Duodenal mucosa (tissue), 2 donors: Measurements from ENCODE around the gene MT1M.

Source experiments
- H3K27ac ChIP-seq: one replicate; pipeline ENCODE4 v1.7.0; 2013; ENCODE audit warnings: low read depth, low read length
- H3K27me3 ChIP-seq, 2 donors: one replicate each; pipeline ENCODE4 v1.7.0; 2013; ENCODE audit warnings: low read length in 2 of 2, control low read depth in 1 of 2; ENCODE audit not compliant: insufficient read depth in 2 of 2, control insufficient read depth in 1 of 2
- H3K36me3 ChIP-seq, 2 donors: one replicate each; pipeline ENCODE4 v1.7.0; 2013; ENCODE audit warnings: low read length in 2 of 2, control low read depth in 1 of 2; ENCODE audit not compliant: insufficient read depth in 2 of 2, control insufficient read depth in 1 of 2
- H3K4me1 ChIP-seq, 2 donors: one replicate each; pipeline ENCODE4 v1.7.0; 2013; ENCODE audit warnings: low read length in 2 of 2, control low read depth in 1 of 2; ENCODE audit not compliant: insufficient read depth in 2 of 2, control insufficient read depth in 1 of 2
- H3K4me3 ChIP-seq, 2 donors: one replicate each; pipeline ENCODE4 v1.7.0; 2013; ENCODE audit warnings: low read length in 2 of 2, low read depth in 1 of 2
- H3K9ac ChIP-seq, 2 donors: one replicate each; pipeline ENCODE4 v1.7.0; 2013; ENCODE audit warnings: low read length in 2 of 2, low read depth in 1 of 2
- H3K9me3 ChIP-seq, 2 donors: one replicate each; pipeline ENCODE4 v1.7.0; 2013; ENCODE audit warnings: low read length in 2 of 2, control low read depth in 1 of 2; ENCODE audit not compliant: control insufficient read depth in 1 of 2

The MT1M gene

DNA sequence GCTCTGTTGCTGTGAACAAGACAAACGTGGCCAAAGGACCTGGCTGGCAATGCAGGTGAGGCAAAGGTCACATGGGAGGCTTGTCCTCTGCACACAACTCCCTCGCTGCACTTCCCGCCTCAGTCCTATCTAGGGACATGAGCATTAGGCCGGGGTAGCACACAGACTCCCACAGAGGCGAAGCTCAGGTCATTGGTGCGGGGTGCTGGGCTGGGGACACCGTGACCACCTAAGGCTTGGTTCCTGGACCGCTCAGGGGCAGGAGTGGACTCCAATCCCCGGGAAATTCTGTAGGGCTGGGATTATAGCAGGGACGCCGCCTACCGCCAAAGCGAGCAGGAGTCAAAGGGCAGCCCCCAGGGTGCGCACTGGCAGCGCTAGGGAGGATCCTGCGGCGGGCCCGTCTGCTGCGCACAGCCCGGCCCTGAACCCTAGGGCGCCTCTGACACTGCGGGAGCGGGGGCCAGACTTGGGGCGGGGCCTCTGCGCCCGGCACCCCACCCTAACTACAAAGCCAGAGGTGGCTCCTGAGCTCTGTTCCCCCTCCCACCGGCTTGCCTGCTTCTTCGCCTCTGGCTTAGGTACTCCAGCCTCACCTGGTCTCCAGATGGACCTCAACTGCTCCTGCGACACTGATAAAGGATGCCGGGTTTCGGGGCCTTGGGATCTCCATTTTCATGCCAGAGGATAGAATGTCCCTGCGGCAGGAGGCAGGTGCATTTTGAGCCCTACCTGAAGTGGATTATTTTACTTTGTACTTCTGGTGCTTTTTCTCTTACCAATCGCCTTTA is 15.4 kb downstream of the MT1M start:
- Histone ChIP-seq H3K4me1 (peaks cover 30 to 36% of the 10 kb centered on the region in 2 donors), H3K4me3 (peak overlapping the region; percentile 33 to 41), H3K27ac (peak overlapping the region; percentile 70), H3K9me3 (no peaks in the 10 kb centered on the region), H3K36me3 (no peaks in the 10 kb centered on the region), H3K27me3 (peaks cover 0 to 5% of the 10 kb centered on the region in 2 donors), H3K9ac (peak overlapping the region; percentile 34 to 49)

DNA sequence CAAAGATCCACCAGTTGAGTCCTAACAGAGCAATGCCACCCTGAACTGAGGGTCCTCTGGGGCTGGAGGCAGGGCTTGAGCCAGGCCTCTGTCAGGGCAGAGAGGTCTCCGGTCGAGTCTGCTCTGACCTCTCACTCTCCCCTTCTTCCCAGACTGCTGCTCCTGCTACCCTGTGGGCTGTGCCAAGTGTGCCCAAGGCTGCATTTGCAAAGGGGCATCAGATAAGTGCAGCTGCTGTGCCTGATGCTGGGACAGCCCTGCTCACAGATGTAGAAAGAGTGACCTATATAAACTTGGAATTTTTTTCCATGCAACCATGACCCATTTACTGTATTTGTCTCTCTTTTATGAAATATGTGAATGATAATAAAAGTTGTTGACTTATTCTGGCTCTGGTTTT is 16.8 kb downstream of the MT1M start:
- Histone ChIP-seq H3K27me3 (peaks cover 0 to 5% of the 10 kb centered on the region in 2 donors), H3K9me3 (no peaks in the 10 kb centered on the region), H3K36me3 (no peaks in the 10 kb centered on the region), H3K4me1 (peaks cover 18 to 26% of the 10 kb centered on the region in 2 donors), H3K27ac (no peak overlapping the region), H3K9ac (no peak overlapping the region), H3K4me3 (no peak overlapping the region)

DNA sequence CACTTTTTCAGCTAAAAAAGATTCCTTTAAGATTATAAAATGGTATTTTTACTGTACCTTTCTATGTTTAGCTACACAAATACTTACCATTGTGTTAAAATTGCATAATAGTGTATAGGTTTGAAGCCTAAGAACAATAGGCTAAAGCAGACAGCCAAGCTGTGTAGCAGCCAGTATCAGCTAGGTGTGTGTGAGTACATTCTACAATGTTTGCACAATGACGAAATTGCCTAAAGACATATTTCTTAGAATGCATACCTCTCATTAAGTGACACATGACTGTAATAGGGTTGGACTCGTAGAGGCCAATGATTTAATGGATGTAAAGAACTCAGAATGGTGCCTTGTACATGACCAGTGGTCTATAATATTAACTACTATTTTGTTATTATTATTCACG is 17.4 kb downstream of the MT1M start:
- Histone ChIP-seq H3K4me1 (peaks cover 17 to 26% of the 10 kb centered on the region in 2 donors), H3K9ac (no peak overlapping the region), H3K27me3 (peaks cover 0 to 5% of the 10 kb centered on the region in 2 donors), H3K27ac (no peak overlapping the region), H3K36me3 (no peaks in the 10 kb centered on the region), H3K4me3 (no peak overlapping the region), H3K9me3 (no peaks in the 10 kb centered on the region)

DNA sequence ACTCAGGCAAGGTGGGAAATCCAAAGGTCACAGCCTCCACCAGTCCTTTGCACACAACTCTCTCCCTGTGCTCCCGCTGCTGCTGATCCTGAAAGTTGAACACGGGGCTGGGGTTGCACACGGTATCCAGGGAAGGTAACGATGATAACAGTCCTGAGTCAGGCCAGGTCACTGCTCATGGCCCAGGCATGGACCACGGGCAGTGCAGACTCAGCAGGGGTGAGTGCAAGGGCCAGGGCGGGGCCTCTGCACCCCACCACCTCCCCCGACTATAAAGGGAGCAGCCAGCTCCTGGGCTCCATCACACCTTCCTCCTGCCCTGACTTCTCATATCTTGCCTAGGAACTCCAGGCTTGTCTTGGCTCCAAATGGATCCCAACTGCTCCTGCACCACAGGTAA is 19.1 kb downstream of the MT1M start, which contains the start of gene MT1B:
Gene MT1B (plus strand): TSS at position 301 of the 400 bp plus-strand sequence. CDS start 68 bp downstream, at position 369.
- Histone ChIP-seq H3K27ac (no peak within 1 kb of the TSS), H3K9me3 (no peaks in the 10 kb centered on the region), H3K9ac (no peak within 1 kb of the TSS), H3K27me3 (peaks cover 0 to 5% of the 10 kb centered on the region in 2 donors), H3K36me3 (no peaks in the 10 kb centered on the region), H3K4me3 (no peak within 1 kb of the TSS), H3K4me1 (peaks cover 17 to 21% of the 10 kb centered on the region in 2 donors)

DNA sequence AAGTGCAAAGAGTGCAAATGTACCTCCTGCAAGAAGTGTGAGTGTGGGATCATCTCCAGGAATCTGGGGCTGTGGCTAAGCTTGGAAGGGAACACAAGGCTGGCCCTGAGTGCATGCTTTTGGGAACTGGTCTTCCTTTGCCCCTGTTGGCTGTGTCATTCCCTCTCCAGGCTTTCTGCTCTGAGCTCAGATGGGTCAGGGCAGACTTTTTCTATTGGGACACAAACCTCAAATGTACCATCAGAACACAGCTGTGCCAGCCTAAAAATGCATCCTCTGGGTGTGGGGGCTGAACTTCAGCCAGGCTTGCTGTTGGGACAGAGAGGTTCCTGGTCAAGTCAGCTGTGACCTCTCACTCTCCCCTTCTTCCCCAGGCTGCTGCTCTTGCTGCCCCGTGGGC is 20.1 kb downstream of the MT1M start:
- Histone ChIP-seq H3K4me3 (no peak overlapping the region), H3K4me1 (peaks cover 15 to 18% of the 10 kb centered on the region in 2 donors), H3K27ac (no peak overlapping the region), H3K27me3 (peaks cover 0 to 2% of the 10 kb centered on the region in 2 donors), H3K9me3 (no peaks in the 10 kb centered on the region), H3K9ac (no peak overlapping the region), H3K36me3 (no peaks in the 10 kb centered on the region)

DNA sequence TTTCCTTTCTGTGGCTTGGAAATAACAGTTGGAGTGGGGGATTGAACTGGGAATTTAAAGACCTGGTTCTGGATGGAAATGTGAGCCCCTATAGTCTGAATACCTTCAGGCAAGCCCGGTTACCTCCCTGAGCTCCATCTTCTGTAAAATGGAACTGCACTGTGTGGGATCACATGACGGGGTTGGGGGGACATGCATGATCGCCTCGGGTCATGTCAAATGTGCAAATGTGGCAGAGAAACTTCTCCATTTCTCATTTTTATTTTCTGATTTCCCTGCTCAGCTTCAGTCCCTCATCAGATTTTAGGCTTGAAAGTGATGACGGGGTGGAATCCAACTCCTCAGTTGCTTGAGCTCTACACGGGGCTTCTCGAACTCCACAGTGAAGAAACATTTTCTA is 20.8 kb downstream of the MT1M start:
- no peak overlapping the region for H3K9ac ChIP-seq
- peaks cover 14% of the 10 kb centered on the region in 2 donors for H3K4me1 ChIP-seq
- H3K27me3 ChIP-seq, result no peaks in the 10 kb centered on the region
- no peaks in the 10 kb centered on the region for H3K36me3 ChIP-seq
- no peak overlapping the region for H3K4me3 ChIP-seq
- no peak overlapping the region for H3K27ac ChIP-seq
- H3K9me3 ChIP-seq, result no peaks in the 10 kb centered on the region

DNA sequence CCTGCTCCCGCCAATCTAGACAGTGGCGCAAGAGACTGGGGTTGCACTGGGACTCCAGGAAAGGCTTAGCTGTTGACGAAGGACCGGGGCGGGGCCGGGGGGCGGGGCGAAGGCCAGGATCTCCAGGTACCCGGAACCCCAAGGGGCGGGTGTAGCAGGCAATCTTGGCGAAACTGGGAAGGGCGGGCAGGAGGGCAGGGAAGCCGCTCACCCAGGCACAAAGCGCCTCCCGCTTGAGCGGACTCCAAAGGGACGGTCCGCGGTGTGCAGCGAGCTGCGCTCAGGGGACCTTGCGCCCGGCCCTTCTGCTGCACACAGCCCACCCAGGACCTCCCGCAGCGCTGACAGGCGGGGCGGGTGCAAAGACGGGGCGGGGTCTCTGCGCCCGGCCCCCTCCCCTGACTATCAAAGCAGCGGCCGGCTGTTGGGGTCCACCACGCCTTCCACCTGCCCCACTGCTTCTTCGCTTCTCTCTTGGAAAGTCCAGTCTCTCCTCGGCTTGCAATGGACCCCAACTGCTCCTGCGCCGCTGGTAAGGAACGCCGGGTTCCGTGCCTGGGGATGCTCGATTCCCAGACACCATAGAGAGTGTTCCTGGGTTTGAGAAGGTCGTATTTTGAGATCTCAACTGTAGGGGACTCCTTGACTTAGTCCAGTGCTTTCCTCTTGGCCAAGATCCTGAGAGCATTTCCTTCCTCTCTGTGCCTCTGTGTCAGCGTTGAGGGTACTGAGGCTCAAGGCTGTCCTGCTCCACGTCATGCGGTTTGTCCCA is 25.3 kb downstream of the MT1M start, which contains the start of gene MT1F:
Gene MT1F (plus strand): TSS at position 405 of the 772 bp plus-strand sequence. CDS start 100 bp downstream, at position 505.
- Histone ChIP-seq H3K9ac (peak within 1 kb of the TSS; percentile 95 to 99), H3K27ac (peak within 1 kb of the TSS; percentile 82), H3K27me3 (no peaks in the 10 kb centered on the region)

DNA sequence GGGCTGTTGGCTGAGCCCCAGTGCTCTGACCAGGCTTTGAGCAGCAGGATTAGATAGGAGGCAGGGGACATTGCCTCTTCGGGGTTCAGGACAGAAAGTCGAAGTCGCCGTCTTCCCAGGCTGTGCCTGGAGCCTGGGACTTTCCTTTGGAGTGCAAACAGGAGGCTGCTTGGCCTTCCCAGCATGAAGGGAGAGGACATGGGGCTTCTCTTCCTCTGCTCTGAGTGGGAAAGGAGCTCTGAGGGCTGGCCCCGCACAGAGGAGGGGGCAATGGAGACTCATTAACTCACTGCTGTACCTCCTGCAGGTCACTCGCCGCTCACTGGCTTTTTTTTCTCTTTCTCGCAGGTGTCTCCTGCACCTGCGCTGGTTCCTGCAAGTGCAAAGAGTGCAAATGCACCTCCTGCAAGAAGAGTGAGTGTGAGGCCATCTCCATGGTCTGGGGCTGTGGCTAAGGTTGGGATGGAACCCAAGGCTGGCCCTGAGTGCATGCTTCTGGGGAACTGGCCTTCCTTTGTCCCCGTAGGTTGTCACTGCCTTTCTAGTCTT is 25.9 kb downstream of the MT1M start:
- Histone ChIP-seq H3K27me3 (no peaks in the 10 kb centered on the region), H3K36me3 (peaks cover 0 to 7% of the 10 kb centered on the region in 2 donors), H3K9ac (peak overlapping the region; percentile 95 to 99), H3K4me3 (peak overlapping the region; percentile 88 to 99), H3K4me1 (peaks cover 15 to 17% of the 10 kb centered on the region in 2 donors), H3K9me3 (no peaks in the 10 kb centered on the region), H3K27ac (peak overlapping the region; percentile 82)

More for the DNA sequence above, 25.3 kb downstream of the MT1M start, which contains the start of gene MT1F:
- Histone ChIP-seq H3K4me3 (peak within 1 kb of the TSS; percentile 88 to 99), H3K9me3 (no peaks in the 10 kb centered on the region), H3K4me1 (peaks cover 15 to 17% of the 10 kb centered on the region in 2 donors), H3K36me3 (peaks cover 0 to 7% of the 10 kb centered on the region in 2 donors)

DNA sequence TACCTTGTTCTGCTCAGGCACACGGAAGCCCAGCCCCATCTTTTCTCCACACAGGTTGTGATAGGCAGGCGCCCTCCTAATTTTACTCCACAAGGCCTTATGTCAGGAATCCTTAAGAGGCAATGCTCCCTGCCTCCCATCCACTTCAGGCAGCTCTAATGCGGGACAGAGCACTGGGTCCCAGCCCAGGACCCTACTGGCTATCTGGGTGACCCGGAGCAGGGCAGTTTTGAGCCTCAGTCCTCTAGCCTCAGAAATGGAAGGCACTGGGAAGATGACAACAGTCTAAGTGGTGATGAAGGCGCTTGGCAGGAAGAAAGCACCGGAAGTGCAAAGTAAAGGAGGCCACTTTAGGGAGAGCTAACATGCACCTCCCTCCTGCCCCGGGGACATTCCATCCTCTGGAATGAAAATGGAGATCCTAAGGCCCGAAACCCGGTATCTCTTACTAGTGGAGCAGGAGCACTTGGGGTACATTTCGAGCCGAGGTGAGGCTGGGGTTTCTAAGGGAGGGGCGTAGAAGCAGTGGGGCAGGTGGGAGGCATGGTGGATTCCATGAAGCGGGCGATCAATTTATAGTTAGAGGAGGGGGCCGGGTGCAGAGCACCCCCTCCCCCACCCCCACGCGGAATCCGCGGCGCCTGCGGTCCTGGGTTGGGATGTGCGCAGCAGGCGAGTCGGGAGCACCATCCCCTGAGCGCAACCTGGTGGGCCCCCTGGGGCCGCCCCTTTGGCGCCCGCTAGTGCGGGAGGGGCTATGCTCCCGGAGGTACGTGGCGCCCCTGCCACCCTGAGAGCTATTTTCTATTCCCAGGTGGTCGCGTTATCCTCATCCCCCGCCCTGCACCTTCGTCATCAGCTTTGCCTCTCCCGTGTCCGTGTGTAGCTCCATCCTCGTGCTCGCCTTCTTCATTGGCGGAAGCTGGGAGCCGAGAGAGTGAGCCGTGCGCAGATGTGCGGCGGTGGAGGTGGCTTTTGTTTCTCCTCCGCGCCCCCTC is 30.2 kb downstream of the MT1M start:
- H3K9me3 ChIP-seq, result no peaks in the 10 kb centered on the region
- no peak overlapping the region for H3K9ac ChIP-seq
- H3K27me3 ChIP-seq, result peaks cover 0 to 6% of the 10 kb centered on the region in 2 donors
- H3K4me3 ChIP-seq, result peak overlapping the region; percentile 34 to 38
- H3K4me1 ChIP-seq, result peaks cover 11 to 13% of the 10 kb centered on the region in 2 donors
- peaks cover 4 to 7% of the 10 kb centered on the region in 2 donors for H3K36me3 ChIP-seq
- H3K27ac ChIP-seq, result no peak overlapping the region
